HG03196 (cell line): ENCODE data around the gene REV3L.
"Not testable (repeated sequence)": the region's sequence is repeated elsewhere in the genome, so short reads cannot be mapped to it uniquely, and the experiment has no call there.

Experiments
- ATAC-seq: cut with Tn5 transposase; IDR thresholded peaks from one replicate; pipeline ENCODE4 v1.9.1; 2021; ENCODE audit not compliant: unreplicated experiment

The REV3L gene

DNA sequence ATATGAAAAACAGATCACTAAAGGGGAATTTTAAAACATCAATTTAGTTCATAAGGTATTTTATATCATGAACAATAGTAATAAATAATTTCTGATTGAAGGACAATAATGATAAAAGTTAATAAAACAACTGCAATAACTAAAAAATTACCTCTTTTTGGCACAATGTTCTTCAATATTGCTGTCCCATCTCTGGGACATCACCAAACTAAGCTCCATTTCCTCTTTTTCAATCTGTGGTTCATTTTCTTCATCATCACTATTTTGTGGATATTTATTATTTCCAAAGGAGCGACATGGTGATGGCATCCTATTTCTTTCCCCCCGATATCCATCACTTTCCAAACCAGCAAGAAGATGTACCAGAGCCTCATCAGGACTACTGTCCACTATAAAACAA is 103.2 kb downstream of the REV3L start:
- ATAC-seq: no peak

- no peak for ATAC-seq
These were observed 103.7 kb downstream of the REV3L start for GRCh38 chr6:111379302-111379701.

GRCh38 chr6:111377558-111378120 is 105.4 kb downstream of the REV3L start:
- ATAC-seq: no peak

GRCh38 chr6:111367393-111368088 is 115.5 kb downstream of the REV3L start:
- ATAC-seq: no peak

GRCh38 chr6:111361648-111362047 is 121.4 kb downstream of the REV3L start:
- ATAC-seq: no peak

- no peak for ATAC-seq
These were observed 124.6 kb downstream of the REV3L start for GRCh38 chr6:111358454-111358853.

DNA sequence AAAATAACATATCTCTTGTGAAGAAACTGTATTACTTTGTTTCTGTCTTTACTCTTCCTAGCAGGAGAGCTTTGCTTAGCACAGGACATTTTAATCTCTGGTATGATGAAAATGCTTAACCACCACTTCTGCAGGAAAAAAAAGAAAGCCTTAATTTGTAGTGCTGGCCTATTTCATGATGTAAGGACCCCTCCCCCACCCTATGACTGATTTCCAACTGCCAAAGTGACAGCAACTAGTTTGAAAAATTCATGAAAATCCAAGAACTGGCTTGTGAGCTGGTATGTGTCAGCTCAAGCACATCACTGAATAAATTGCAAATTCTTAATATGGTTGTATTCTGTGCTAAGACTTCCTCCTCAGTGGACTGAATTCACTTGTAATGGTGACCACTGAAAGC is 125.3 kb downstream of the REV3L start:
- ATAC-seq: no peak

GRCh38 chr6:111356551-111356950 is 126.5 kb downstream of the REV3L start:
- no peak for ATAC-seq

GRCh38 chr6:111354758-111355555 is 128.1 kb downstream of the REV3L start:
- ATAC-seq: no peak

DNA sequence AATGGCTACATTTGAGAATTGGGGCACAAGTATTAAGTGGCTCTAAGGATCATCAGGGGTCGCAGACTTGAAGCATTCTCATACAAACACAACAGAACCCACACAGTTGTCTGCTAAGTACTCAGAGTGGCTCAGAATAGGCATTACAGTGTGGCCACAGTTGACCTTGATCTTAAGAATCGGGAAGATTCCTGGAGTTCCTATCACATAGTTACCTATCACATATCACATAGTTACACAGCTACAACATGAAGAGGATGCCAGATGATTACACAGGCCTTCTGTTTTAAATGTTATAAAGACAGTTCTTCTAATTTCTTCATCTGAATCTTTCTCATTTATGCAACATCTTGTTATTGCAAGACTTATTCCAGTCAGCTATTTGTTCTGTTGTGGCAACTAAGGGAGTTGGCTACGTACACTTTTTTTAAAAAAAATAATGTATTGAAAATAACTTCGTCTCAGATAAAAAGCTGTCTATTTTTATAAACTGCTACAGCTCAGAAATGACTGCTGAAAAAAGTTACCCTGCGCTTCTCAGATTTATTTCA is 129.0 kb downstream of the REV3L start:
- no peak for ATAC-seq

- no peak for ATAC-seq
These were observed 135.4 kb downstream of the REV3L start for GRCh38 chr6:111347589-111347988.

DNA sequence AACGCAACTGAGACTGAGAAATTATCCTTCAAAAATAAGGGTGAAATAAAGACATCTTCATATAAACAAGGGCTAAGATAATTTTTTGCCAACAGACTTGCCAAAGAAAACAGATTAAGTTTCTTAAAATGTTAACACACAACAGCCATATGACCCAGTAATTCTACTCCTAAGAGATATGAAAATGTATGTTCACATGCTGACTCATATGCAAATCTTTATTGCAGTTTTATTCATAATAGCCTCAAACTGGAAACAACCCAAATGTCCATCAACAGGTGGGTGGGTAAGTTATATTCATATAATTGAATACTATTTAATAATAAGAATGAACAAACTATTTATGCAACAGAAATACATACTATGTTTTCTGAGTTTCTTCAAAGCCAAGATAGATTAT is 140.1 kb downstream of the REV3L start:
- ATAC-seq: no peak

- ATAC-seq: peak; percentile 29
These were observed 143.7 kb downstream of the REV3L start for GRCh38 chr6:111339294-111339693.

DNA sequence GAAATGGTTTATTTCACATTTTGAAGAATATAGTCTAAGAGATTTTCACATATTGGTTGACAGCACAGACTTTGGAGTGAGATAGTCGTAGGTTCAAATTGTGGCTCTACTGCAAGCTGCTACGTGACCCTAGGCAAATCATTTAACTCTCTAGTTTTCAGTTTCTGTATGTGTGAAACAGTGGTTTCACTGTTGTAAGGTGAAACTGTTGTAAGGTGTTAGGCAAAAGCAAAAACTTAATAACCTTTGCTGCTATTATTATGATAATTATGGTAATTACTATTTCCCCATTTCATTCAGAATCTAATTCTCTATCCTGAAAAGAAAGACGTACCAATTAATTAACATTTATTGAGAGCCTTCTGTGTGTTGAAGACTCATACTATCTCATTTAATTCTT is 144.2 kb downstream of the REV3L start:
- peak; percentile 99 for ATAC-seq

DNA sequence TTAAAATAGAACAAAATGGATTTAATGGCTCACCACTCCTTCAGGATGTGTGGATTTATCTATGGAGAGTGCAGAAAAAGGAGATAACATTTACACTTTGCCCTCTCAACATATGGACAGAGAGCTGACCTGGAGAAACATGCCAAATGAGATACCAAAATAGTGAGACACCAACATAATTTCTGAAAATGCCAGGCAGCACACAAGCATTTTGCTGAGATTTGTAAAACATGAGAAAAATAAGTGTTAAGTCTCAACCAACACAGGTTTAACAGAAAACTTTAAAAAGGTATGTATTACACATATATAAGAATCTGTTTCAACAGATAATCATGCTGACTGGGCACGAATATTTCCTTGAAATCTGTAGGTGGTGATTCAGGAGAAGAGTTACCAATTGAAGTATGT is 145.2 kb downstream of the REV3L start:
- ATAC-seq: no peak

GRCh38 chr6:111329882-111330633 is 153.0 kb downstream of the REV3L start:
- peak; percentile 73 for ATAC-seq

GRCh38 chr6:111326563-111326962 is 156.5 kb downstream of the REV3L start:
- no peak for ATAC-seq

GRCh38 chr6:111322145-111322544 is 160.9 kb downstream of the REV3L start:
- no peak for ATAC-seq

DNA sequence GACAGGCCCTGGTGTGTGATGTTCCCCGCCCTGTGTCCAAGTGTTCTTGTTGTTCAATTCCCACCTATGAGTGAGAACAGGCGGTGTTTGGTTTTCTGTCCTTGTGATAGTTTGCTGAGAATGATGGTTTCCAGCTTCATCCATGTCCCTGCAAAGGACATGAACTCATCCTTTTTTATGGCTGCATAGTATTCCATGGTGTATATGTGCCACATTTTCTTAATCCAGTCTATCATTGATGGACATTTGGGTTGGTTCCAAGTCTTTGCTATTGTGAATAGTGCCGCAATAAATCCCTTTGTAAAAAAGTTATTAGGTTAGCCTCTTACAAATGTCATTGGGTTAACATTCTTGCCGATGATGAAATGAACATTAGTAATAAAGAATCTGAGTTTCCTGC is 175.1 kb downstream of the REV3L start:
- ATAC-seq: not testable (repeated sequence)

GRCh38 chr6:111307275-111307858 is 175.7 kb downstream of the REV3L start:
- ATAC-seq: no peak
